Measurements from ENCODE around the gene TMEM170A. TPM values are rescaled to one million over a fixed set of nuclear protein-coding genes. Genes with fewer than 3 reads are reported as not detected.

Gene TMEM170A
- total RNA-seq, 1 experiment from 2014 or later = 34.5 TPM

GRCh38 chr16:75406943-75407342 is 57.5 kb downstream of the TMEM170A start:
- Histone ChIP-seq H4K20me1 (ENCODE audit: insufficient read depth) (no peaks in the 10 kb centered on the region), H3K27me3 (ENCODE audit: insufficient read depth, low read length) (no peaks in the 10 kb centered on the region), H3K36me3 (ENCODE audit: control insufficient read depth in 1 of 2, insufficient read depth in 2 of 2, low read length in 2 of 2) (peaks cover 11 to 19% of the 10 kb centered on the region in 2 experiments; a peak in 3 of 4 replicates), H3K9ac (ENCODE audit: low read length) (no peak overlapping the region), H3K4me2 (ENCODE audit: low read length) (no peak overlapping the region), H3K27ac (ENCODE audit: low read depth, low read length) (no peak overlapping the region), H3K4me3 (replicated peaks in 1 of 2; ENCODE audit: low read depth in 1 of 2, low read length in 2 of 2) (no peak overlapping the region), H3K9me3 (ENCODE audit: control insufficient read depth in 1 of 2, insufficient read depth in 1 of 2, low read depth in 1 of 2, low read length in 2 of 2) (no peaks in the 10 kb centered on the region), H3K79me2 (ENCODE audit: insufficient read depth, low read length) (peaks cover 2% of the 10 kb centered on the region; the same call in 1 of the 2 replicates), H3K4me1 (ENCODE audit: control insufficient read depth in 1 of 2, insufficient read depth in 2 of 2, low read length in 2 of 2) (peaks cover 0 to 6% of the 10 kb centered on the region in 2 experiments; a peak in 1 of 4 replicates), H3K9me2 (ENCODE audit: insufficient read depth) (no peaks in the 10 kb centered on the region), H2AFZ (ENCODE audit: low read depth, low read length, poor library complexity, severe bottlenecking) (no peak overlapping the region)
- CTCF ChIA-PET = interaction anchor here (1.3 kb wide), 1 partner anchor 208 kb away, joined by 4 read pairs; no protein-coding TSS in a partner anchor
- intact Hi-C loops (cut with micrococcal nuclease) = no loop called here
- no TSS peak for BruUV-seq (replicated peaks)
- no peak for TF ChIP-seq YY1 (IDR thresholded peaks at IDR 0.05; ENCODE audit: extremely low read depth, insufficient replicate concordance, low read depth, low read length)
- TF ChIP-seq MAX (IDR thresholded peaks at IDR 0.05) = no peak
- no peak for TF ChIP-seq ZBTB33 (IDR thresholded peaks at IDR 0.05; ENCODE audit: extremely low read depth, insufficient replicate concordance, low read length)
- TF ChIP-seq ATF3 (IDR thresholded peaks at IDR 0.05) = no peak
- no peak for TF ChIP-seq ELF1 (IDR thresholded peaks at IDR 0.05; ENCODE audit: borderline replicate concordance, low read depth)
- POLR2A ChIA-PET = no interaction called here
- ATAC-seq (no peak), DNase-seq (ENCODE audit: low read depth, low spot score) (no peak)
- RAD21 ChIA-PET (ENCODE audit: low non-redundant PET in 1 of 2, low total read pairs in 2 of 2, uncharacterized antibody in 2 of 2, unreplicated experiment in 2 of 2) = no interaction called here

All from HCT116 (cell line).